GM06990 (cell line): Measurements from ENCODE around the gene RAB18.

Source experiments
- DNase-seq: peaks from one replicate; pipeline ENCODE4 v3.0.0-alpha.2; 2011; ENCODE audit not compliant: insufficient read length; ENCODE audit errors: extremely low read depth
- H3K27me3 ChIP-seq: replicated peaks from 2 replicates; pipeline ENCODE4 v1.6.0; 2011; ENCODE audit warnings: low read length; ENCODE audit not compliant: control insufficient read depth, insufficient read depth
- H3K36me3 ChIP-seq: 2 replicates; pipeline ENCODE4 v1.5.1; 2011; ENCODE audit warnings: low read length; ENCODE audit not compliant: control insufficient read depth, insufficient read depth
- H3K4me3 ChIP-seq: replicated peaks from 2 replicates; pipeline ENCODE4 v1.5.1; 2011; ENCODE audit warnings: low read depth, mild to moderate bottlenecking, control low read depth, low read length
- TF ChIP-seq, protein P1 (sequence below): IDR thresholded peaks from 2 replicates; pipeline ENCODE4 v1.5.1; 2011; ENCODE audit warnings: low read length, control low read depth, mild to moderate bottlenecking, inconsistent platforms; ENCODE audit not compliant: insufficient read depth, poor library complexity, severe bottlenecking

RAB18 gene

DNA sequence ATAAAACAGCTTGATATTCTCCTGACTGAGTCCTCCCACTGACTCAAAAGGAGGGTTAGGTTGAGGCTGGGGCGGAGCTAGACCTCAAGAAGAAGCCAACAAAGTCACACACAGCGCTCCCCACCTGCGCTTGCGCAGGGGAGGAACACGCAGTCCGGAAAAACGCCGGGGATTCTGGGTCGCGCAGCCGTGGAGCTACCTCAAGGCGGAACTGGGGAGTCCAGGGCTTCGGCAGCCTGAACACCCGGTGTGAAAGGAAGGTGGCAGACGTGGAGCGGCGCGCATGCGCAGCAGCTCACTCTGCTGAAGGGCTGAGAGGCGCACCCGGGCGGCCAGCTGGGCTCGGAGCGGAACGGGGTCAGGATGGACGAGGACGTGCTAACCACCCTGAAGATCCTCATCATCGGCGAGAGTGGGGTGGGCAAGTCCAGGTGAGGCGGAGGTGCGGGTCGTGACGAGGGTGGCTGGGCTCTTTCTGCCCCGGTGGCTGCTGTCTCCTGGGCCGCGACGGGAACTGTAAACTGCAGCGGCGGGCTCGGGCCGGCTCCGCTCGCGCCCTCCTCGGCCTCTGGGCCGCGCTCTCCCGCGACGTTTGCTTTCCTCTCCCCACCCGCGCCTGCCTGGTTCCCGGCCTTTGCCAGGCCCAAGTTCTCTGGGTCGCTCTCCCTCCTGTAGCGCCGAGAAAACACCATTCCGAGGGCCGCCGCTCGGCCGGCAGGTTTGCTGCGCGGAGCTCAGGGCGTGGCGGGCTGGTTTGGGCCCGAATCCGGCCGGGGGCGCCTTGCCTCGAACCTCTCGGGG, at the start of gene RAB18:
RAB18 (plus strand) TSS at position 298 of the 801 bp plus-strand sequence; CDS start at position 364, 66 bp downstream.
- peak within 1 kb of the TSS; percentile 81 for H3K4me3 ChIP-seq
- TF ChIP-seq, protein P1, sequence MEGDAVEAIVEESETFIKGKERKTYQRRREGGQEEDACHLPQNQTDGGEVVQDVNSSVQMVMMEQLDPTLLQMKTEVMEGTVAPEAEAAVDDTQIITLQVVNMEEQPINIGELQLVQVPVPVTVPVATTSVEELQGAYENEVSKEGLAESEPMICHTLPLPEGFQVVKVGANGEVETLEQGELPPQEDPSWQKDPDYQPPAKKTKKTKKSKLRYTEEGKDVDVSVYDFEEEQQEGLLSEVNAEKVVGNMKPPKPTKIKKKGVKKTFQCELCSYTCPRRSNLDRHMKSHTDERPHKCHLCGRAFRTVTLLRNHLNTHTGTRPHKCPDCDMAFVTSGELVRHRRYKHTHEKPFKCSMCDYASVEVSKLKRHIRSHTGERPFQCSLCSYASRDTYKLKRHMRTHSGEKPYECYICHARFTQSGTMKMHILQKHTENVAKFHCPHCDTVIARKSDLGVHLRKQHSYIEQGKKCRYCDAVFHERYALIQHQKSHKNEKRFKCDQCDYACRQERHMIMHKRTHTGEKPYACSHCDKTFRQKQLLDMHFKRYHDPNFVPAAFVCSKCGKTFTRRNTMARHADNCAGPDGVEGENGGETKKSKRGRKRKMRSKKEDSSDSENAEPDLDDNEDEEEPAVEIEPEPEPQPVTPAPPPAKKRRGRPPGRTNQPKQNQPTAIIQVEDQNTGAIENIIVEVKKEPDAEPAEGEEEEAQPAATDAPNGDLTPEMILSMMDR = no peak
- H3K27me3 ChIP-seq = no peaks in the 10 kb centered on the region; the same call in 1 of the 2 replicates
- no peaks in the 10 kb centered on the region for H3K36me3 ChIP-seq
- peak; percentile 97 for DNase-seq

DNA sequence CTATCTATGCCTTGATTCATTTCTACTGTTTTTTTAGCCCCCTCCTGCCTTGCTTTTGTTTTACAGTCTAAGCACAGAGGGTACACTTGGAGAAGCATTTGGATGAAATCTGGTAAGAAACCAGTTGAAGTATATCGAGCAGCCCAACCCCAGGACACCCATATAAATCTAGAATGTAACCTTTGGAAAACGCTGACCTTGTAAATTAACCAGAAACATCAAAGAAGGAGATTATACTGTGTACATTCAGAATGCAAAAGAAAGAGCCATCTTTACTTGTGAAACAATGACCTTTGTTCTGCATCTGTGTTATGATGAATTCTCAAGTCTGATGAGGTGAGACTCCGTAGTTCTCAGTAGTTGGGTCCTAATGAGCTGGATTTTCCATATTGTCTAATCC, 49.3 kb upstream of the RAB18 start:
- no peaks in the 10 kb centered on the region for H3K36me3 ChIP-seq

DNA sequence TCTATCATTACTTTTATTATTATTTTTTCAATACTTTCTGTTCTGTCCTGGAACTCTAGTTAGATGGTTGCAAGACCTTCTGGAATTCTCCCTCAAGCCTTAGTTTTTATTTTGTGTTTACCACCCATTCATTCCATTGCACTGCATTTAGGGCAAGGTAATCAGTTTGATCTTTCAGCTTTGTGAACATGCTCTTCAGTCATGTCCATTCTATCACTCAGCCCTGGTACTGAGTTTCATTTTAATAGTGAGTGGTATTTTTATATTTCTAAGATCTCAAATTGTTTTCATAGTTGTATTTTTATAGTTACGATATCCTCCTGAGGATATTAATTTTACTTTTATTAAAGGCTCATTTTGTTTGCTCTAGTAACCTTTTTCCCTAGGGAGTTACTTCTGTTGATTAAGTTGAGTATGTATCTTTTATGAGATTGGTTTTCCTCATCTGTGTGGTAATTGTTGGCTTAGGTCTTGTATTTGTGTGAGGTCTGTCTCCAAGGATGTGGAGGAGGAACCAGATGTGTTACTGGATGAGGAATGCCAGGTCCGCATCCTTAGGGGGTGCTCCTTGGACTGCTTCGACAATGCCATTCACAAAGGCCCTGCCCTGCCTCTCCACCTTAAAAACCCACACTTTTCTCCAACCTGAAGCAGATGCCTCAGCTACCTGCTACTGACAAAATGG, 46.7 kb upstream of the RAB18 start:
- TF ChIP-seq, protein P1 = no peak
- H3K27me3 ChIP-seq = no peaks in the 10 kb centered on the region
- H3K4me3 ChIP-seq = no peak overlapping the region
- DNase-seq = no peak
- no peaks in the 10 kb centered on the region for H3K36me3 ChIP-seq

More for the DNA sequence above, 49.3 kb upstream of the RAB18 start:
- Histone ChIP-seq H3K4me3 (no peak overlapping the region), H3K27me3 (no peaks in the 10 kb centered on the region)
- TF ChIP-seq, protein P1 = no peak
- DNase-seq = no peak

GRCh38 chr10:27457966-27458365, 46.1 kb upstream of the RAB18 start:
- no peaks in the 10 kb centered on the region for H3K36me3 ChIP-seq
- DNase-seq = no peak
- no peak overlapping the region for H3K4me3 ChIP-seq
- no peaks in the 10 kb centered on the region for H3K27me3 ChIP-seq
- TF ChIP-seq, protein P1 = no peak

DNA sequence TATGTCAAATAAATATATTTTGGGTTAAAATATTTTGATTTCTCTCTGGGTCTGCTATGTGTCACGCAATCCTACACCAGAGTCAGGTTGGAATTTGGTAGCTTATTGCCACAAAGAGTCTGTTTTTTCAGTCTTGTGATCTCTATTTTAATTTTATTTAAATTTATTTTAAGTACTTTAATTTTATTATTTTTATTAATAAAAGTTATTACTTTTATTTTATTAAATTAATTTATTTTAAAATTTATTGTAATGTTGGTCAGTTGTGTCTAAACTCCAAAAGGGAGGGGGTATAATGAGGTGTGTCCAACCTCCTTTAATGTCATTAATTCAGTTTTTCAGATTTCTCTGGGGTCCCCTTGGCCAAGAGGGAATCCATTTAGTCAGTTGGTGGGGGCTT, 42.8 kb upstream of the RAB18 start:
- no peak for DNase-seq
- Histone ChIP-seq H3K36me3 (no peaks in the 10 kb centered on the region), H3K27me3 (no peaks in the 10 kb centered on the region), H3K4me3 (no peak overlapping the region)
- TF ChIP-seq, protein P1 = no peak
